Measurements from ENCODE around the gene GAS2L3. TPM values are rescaled to one million over a fixed set of nuclear protein-coding genes. Genes with fewer than 3 reads are reported as not detected.

GAS2L3 gene
- total and polyA plus RNA-seq, 2 of the 8 experiments (the other 6 are each of a cell fraction or from before 2014, with no cell fraction given) = 2.1 to 19.3 TPM

- H3K23me2 ChIP-seq (ENCODE audit: low read depth, low read length) = no peaks in the 10 kb centered on the region
- no peak overlapping the region for H2BK12ac ChIP-seq (ENCODE audit: low read depth, low read length)
- no peak overlapping the region for H2BK20ac ChIP-seq (ENCODE audit: low read length)
- no peak overlapping the region for H3K27ac ChIP-seq (ENCODE audit: low read depth, low read length)
- no peak overlapping the region for H3K4ac ChIP-seq (replicated peaks; ENCODE audit: insufficient read length, low read depth, low read length)
- H3K36me3 ChIP-seq (ENCODE audit: control insufficient read depth in 2 of 4, insufficient read depth in 4 of 4, low read length in 3 of 4) = no peaks in the 10 kb centered on the region
- no peak for FAIRE-seq
- DNase-seq (ENCODE audit: low read depth in 1 of 2, low spot score in 2 of 2) = no peak
- no peak overlapping the region for H3K9ac ChIP-seq (replicated peaks in 1 of 4; ENCODE audit: extremely low read depth in 1 of 4, low read depth in 3 of 4, low read length in 3 of 4)
- no peak overlapping the region for H4K91ac ChIP-seq (replicated peaks; ENCODE audit: insufficient read length, low read length)
- H2BK120ac ChIP-seq (replicated peaks; ENCODE audit: low read depth, low read length) = no peak overlapping the region
- H3K27me3 ChIP-seq (replicated peaks in 1 of 4; ENCODE audit: control insufficient read depth in 3 of 4, extremely low read depth in 1 of 4, insufficient read depth in 3 of 4, low read length in 3 of 4) = no peaks in the 10 kb centered on the region
- no peaks in the 10 kb centered on the region for H3K9me3 ChIP-seq (ENCODE audit: insufficient read depth in 2 of 2, low read depth in 1 of 2, low read length in 1 of 2)
- H3K4me1 ChIP-seq (replicated peaks in 1 of 4; ENCODE audit: control insufficient read depth in 3 of 4, insufficient read depth in 4 of 4, low read length in 3 of 4) = peaks cover 0 to 2% (median 0%) of the 10 kb centered on the region in 4 experiments; a peak in 1 of 7 replicates
- H2AK5ac ChIP-seq (ENCODE audit: low read depth, low read length) = no peak overlapping the region
- H4K5ac ChIP-seq (ENCODE audit: insufficient read length, low read depth, low read length) = no peak overlapping the region
- H3K4me3 ChIP-seq (ENCODE audit: extremely low read depth in 1 of 4, insufficient read depth in 2 of 4, low read depth in 3 of 4, low read length in 4 of 4) = no peak overlapping the region
- no peak overlapping the region for H3K56ac ChIP-seq (replicated peaks; ENCODE audit: insufficient read length, low read depth, low read length)
- H2AFZ ChIP-seq (ENCODE audit: low read length) = no peak overlapping the region
- H3K79me2 ChIP-seq (ENCODE audit: control insufficient read depth in 1 of 2, insufficient read depth in 2 of 2, low read length in 2 of 2) = no peaks in the 10 kb centered on the region
- H2BK5ac ChIP-seq (ENCODE audit: low read depth, low read length) = no peak overlapping the region
- H3K14ac ChIP-seq (ENCODE audit: insufficient read length) = no peak overlapping the region
- ChIA-PET CTCF (ENCODE audit: partially characterized antibody) (interaction anchor here (1.0 to 9.8 kb wide), 5 partner anchors 12 to 82 kb away, joined by 3 to 101 read pairs (median 4); no protein-coding TSS in a partner anchor), POLR2A (ENCODE audit: partially characterized antibody) (no interaction called here)
- H3K79me1 ChIP-seq (ENCODE audit: low read depth, low read length) = no peaks in the 10 kb centered on the region
- TF ChIP-seq ASH2L (IDR thresholded peaks at IDR 0.05; ENCODE audit: low read length) = no peak
- no peak for TF ChIP-seq MAFK (IDR thresholded peaks at IDR 0.05; ENCODE audit: low read depth, low read length)
- no peak for TF ChIP-seq EGR1 (IDR thresholded peaks at IDR 0.05; ENCODE audit: borderline replicate concordance, low read depth, low read length)
- TF ChIP-seq JUN (IDR thresholded peaks at IDR 0.05; ENCODE audit: low read depth, low read length) = no peak
- TF ChIP-seq BCL11A (IDR thresholded peaks at IDR 0.05; ENCODE audit: low read depth in 2 of 2, low read length in 2 of 2) = no peak
- no peak for TF ChIP-seq HDAC6 (IDR thresholded peaks at IDR 0.05; ENCODE audit: low read depth, low read length)
- no peak for TF ChIP-seq GTF2F1 (IDR thresholded peaks at IDR 0.05; ENCODE audit: borderline replicate concordance, low read depth, low read length)
- TF ChIP-seq NANOG (IDR thresholded peaks at IDR 0.05; ENCODE audit: insufficient read depth, low read depth, low read length, poor library complexity, severe bottlenecking) = no peak
- TF ChIP-seq GABPA (IDR thresholded peaks at IDR 0.05; ENCODE audit: borderline replicate concordance, insufficient read depth, low read length) = no peak
- TF ChIP-seq BRCA1 (IDR thresholded peaks at IDR 0.05; ENCODE audit: low read depth, low read length) = no peak
- no peak for TF ChIP-seq SAP30 (IDR thresholded peaks at IDR 0.05; ENCODE audit: insufficient read depth, insufficient replicate concordance, low read length)
- H3K23ac ChIP-seq (ENCODE audit: insufficient read length) = no peak overlapping the region
- H3K4me2 ChIP-seq (ENCODE audit: insufficient read depth in 1 of 2, low read depth in 2 of 2, low read length in 2 of 2) = no peak overlapping the region
- H4K8ac ChIP-seq (ENCODE audit: extremely low read depth, insufficient read depth, low read length) = no peak overlapping the region
- no peaks in the 10 kb centered on the region for H4K20me1 ChIP-seq (replicated peaks in 1 of 2; ENCODE audit: control insufficient read depth in 1 of 2, insufficient read depth in 2 of 2, low read length in 2 of 2)
- no peak overlapping the region for H2BK15ac ChIP-seq (ENCODE audit: low read length)
- H3K18ac ChIP-seq (ENCODE audit: extremely low read depth, low read length) = no peak overlapping the region
These were observed 83.4 kb downstream of the GAS2L3 start for GRCh38 chr12:100656856-100657255.
